Neural cell (in vitro differentiated cells): ENCODE results near the gene STEAP1. TPM values are rescaled to one million over a fixed set of nuclear protein-coding genes. Genes with fewer than 3 reads are reported as not detected.
"Not testable (repeated sequence)": the region's sequence is repeated elsewhere in the genome, so short reads cannot be mapped to it uniquely, and the experiment has no call there.

Experiments
- H2AFZ ChIP-seq: fragments of 200-600, 300-800 bp; sonication (generic), shearing (Covaris generic); 2 replicates; pipeline ENCODE4 v1.6.0; 2014; ENCODE audit warnings: low read depth, mild to moderate bottlenecking, antibody characterized with exemption, low read length, moderate library complexity
- H3F3A ChIP-seq: fragments of 200-600 bp; shearing (Covaris generic); 2 replicates; pipeline ENCODE4 v1.6.1; 2016; ENCODE audit warnings: mild to moderate bottlenecking, moderate library complexity, mixed read lengths, antibody characterized with exemption, low read length; ENCODE audit not compliant: insufficient read depth, poor library complexity, severe bottlenecking
- H3K27ac ChIP-seq: fragments of 200-600, 300-800 bp; sonication (generic), shearing (Covaris generic); 2 replicates; pipeline ENCODE4 v1.5.1; 2014; ENCODE audit warnings: mild to moderate bottlenecking, low read length, moderate library complexity
- H3K27me3 ChIP-seq: fragments of 300-800, 200-600 bp; sonication (generic), shearing (Covaris generic); 2 replicates; pipeline ENCODE4 v1.6.0; 2014; ENCODE audit warnings: mild to moderate bottlenecking, low read depth, low read length, moderate library complexity; ENCODE audit not compliant: insufficient read depth
- H3K36me3 ChIP-seq: fragments of 300-800, 200-600 bp; sonication (generic), shearing (Covaris generic); 2 replicates; pipeline ENCODE4 v1.5.1; 2014; ENCODE audit warnings: mild to moderate bottlenecking, antibody characterized with exemption, low read length, moderate library complexity; ENCODE audit not compliant: insufficient read depth
- H3K4me2 ChIP-seq: fragments of 300-800, 200-600 bp; sonication (generic), shearing (Covaris generic); 2 replicates; pipeline ENCODE4 v1.6.0; 2014; ENCODE audit warnings: mild to moderate bottlenecking, low read length
- H3K4me3 ChIP-seq: fragments of 300-800, 200-600 bp; sonication (generic), shearing (Covaris generic); 2 replicates; pipeline ENCODE4 v1.5.1; 2014; ENCODE audit warnings: mild to moderate bottlenecking, low read length, moderate library complexity
- H3K79me2 ChIP-seq: fragments of 200-600 bp; shearing (Covaris generic); replicated peaks from 2 replicates; pipeline ENCODE4 v1.6.0; 2014; ENCODE audit warnings: mild to moderate bottlenecking, low read length, moderate library complexity; ENCODE audit not compliant: insufficient read depth
- H3K9ac ChIP-seq: fragments of 300-800, 200-600 bp; sonication (generic), shearing (Covaris generic); 2 replicates; pipeline ENCODE4 v1.6.1; 2016; ENCODE audit warnings: mild to moderate bottlenecking, low read length, mixed read lengths
- H3K9me2 ChIP-seq: fragments of 200-600 bp; shearing (Covaris generic); 2 replicates; pipeline ENCODE4 v1.6.1; 2016; ENCODE audit warnings: mild to moderate bottlenecking, low read length, mixed read lengths; ENCODE audit not compliant: insufficient read depth
- H3K9me3 ChIP-seq: fragments of 200-600, 300-800 bp; sonication (generic), shearing (Covaris generic); 2 replicates; pipeline ENCODE4 v1.6.1; 2016; ENCODE audit warnings: mild to moderate bottlenecking, mixed run types, low read length, moderate library complexity, mixed read lengths
- H4K20me1 ChIP-seq: fragments of 200-600 bp; shearing (Covaris generic); 2 replicates; pipeline ENCODE4 v1.6.1; 2016; ENCODE audit warnings: mild to moderate bottlenecking, mixed run types; ENCODE audit not compliant: insufficient read depth
- CTCF ChIP-seq: fragments of 450-650 bp; IDR thresholded peaks from 2 replicates; pipeline ENCODE4 v1.5.1; 2014; ENCODE audit warnings: antibody characterized with exemption, mild to moderate bottlenecking, moderate library complexity; ENCODE audit not compliant: poor library complexity, severe bottlenecking
- MXI1 ChIP-seq: fragments of 450-650 bp; conservative IDR thresholded peaks from 2 replicates; pipeline ENCODE4 v1.6.1; 2014; ENCODE audit warnings: antibody characterized with exemption, mild to moderate bottlenecking; ENCODE audit not compliant: poor library complexity, severe bottlenecking
- RAD21 ChIP-seq: fragments of 450-650 bp; conservative IDR thresholded peaks from 2 replicates; pipeline ENCODE4 v1.6.1; 2014; ENCODE audit warnings: antibody characterized with exemption, mild to moderate bottlenecking, moderate library complexity
- REST ChIP-seq: IDR thresholded peaks from 2 replicates; pipeline ENCODE4 v1.6.1; 2012; ENCODE audit warnings: borderline replicate concordance
- SMC3 ChIP-seq: fragments of 450-650 bp; conservative IDR thresholded peaks from 2 replicates; pipeline ENCODE4 v1.6.1; 2014; ENCODE audit warnings: antibody characterized with exemption, mild to moderate bottlenecking, moderate library complexity; ENCODE audit not compliant: poor library complexity
- polyA plus RNA-seq: library from polyadenylated mRNA; depleted of rRNA; stranded (reverse); fragments of >200 nt; gene quantifications from 2 replicates; pipeline ENCODE4 v1.2.3, GENCODE V29; 2014

The STEAP1 gene
- polyA plus RNA-seq, 1 donor from 2014 or later: not detected

DNA sequence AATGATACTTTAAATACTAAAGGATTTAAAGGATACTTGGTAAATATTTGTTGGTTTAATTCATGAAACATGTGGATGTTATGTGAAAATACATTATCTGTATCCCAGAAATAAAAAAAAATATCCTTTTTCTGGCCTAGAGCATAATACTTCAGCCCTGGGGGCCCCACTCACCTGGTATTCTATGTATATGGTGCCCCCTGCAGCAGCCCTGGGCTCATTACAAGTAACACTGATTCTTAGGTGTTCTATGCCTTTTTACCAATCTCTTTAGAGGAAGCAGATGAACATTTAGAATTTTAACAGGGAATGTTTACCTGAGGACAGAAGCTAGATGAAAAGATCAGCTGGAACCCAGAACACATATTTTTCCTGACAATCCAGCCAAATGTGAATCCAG, 4.8 kb upstream of the STEAP1 start:
- TF ChIP-seq CTCF (peak; percentile 54), SMC3 (peak; percentile 54), RAD21 (peak; percentile 55)
- H3F3A ChIP-seq, H3K36me3 ChIP-seq, H3K4me3 ChIP-seq, H3K9me2 ChIP-seq, H3K4me2 ChIP-seq, H2AFZ ChIP-seq, H3K79me2 ChIP-seq, H3K9me3 ChIP-seq, H4K20me1 ChIP-seq, H3K27me3 ChIP-seq, H3K27ac ChIP-seq, H3K9ac ChIP-seq: not testable (repeated sequence)

DNA sequence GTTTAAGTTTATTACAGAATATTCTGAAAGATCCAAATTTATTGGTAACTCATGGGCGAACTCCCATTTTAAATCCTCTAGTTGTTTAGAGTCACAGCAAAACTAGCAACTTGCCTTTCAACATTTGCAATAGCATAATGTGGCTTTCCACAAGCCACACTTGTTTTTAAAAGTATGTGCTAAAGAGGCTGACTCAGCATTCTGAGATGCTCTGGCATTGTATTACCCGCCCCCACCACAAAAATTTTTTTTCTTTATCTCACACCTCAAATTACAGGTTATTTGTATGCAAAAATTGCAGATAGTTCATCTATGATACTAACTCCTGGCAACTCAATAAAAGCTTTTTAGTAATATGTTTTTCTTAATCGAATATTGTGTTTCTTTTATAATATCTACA, 2.4 kb upstream of the STEAP1 start:
- H3K4me3 ChIP-seq, H2AFZ ChIP-seq, H3K27me3 ChIP-seq, H3F3A ChIP-seq, H3K9ac ChIP-seq, H4K20me1 ChIP-seq, H3K4me2 ChIP-seq, H3K36me3 ChIP-seq, H3K9me3 ChIP-seq, H3K9me2 ChIP-seq, H3K79me2 ChIP-seq, H3K27ac ChIP-seq: not testable (repeated sequence)

DNA sequence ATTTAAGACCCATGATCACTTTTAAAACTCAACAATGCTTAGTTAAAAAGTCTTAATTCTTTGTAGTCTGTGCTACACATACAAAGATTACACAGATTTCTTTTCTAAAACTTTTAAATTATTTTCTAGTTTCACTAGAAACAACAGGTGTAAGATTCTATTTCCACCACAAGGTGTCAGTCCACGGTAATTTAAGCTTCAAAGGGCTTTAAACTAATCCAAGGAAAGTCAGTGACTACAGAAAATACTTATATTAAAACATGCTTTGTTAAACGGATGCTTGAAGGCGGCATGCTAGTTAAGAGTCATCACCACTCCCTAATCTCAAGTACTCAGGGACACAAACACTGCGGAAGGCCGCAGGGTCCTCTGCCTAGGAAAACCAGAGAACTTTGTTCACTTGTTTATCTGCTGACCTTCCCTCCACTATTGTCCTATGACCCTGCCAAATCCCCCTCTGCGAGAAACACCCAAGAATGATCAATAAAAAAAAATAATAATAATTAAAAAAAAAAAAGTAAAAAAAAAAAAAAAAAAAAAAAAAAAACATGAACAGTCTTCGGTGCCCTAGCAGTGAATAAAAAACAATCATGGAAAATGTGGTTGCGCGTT, 1.5 kb upstream of the STEAP1 start:
- H3K4me3 ChIP-seq, H3K36me3 ChIP-seq, H3K9me3 ChIP-seq, H2AFZ ChIP-seq, H4K20me1 ChIP-seq, H3K9me2 ChIP-seq, H3K4me2 ChIP-seq, H3K79me2 ChIP-seq, H3K27me3 ChIP-seq, H3F3A ChIP-seq, H3K27ac ChIP-seq, H3K9ac ChIP-seq: not testable (repeated sequence)
- peak; percentile 87 for TF ChIP-seq SMC3
- TF ChIP-seq RAD21: peak; percentile 82
- TF ChIP-seq CTCF: peak; percentile 80

GRCh38 chr7:90155206-90155605, 937 bp downstream of the STEAP1 start:
- Histone ChIP-seq H3K4me3 (no peak overlapping the region), H3K27me3 (no peaks in the 10 kb centered on the region), H2AFZ (no peak overlapping the region), H3K9me3 (no peaks in the 10 kb centered on the region), H3K9ac (no peak overlapping the region), H4K20me1 (no peaks in the 10 kb centered on the region), H3K36me3 (no peaks in the 10 kb centered on the region), H3F3A (no peaks in the 10 kb centered on the region), H3K9me2 (no peaks in the 10 kb centered on the region), H3K4me2 (no peak overlapping the region), H3K27ac (no peak overlapping the region), H3K79me2 (no peaks in the 10 kb centered on the region)
- no peak for TF ChIP-seq REST
- TF ChIP-seq CTCF: no peak
- TF ChIP-seq MXI1: no peak
